C4-2B (cell line): ENCODE measurements around the gene FBXL16.

Source experiments
- H3K27ac ChIP-seq: fragments of 450-650 bp; 2 replicates; pipeline ENCODE4 v1.5.1; 2017
- CTCF ChIP-seq: fragments of 450-650 bp; conservative IDR thresholded peaks from 2 replicates; pipeline ENCODE4 v1.5.1; 2017; ENCODE audit warnings: mild to moderate bottlenecking
- ZFX ChIP-seq: fragments of 450-650 bp; IDR thresholded peaks from 2 replicates; pipeline ENCODE4 v1.6.1; 2017

The FBXL16 gene

GRCh38 chr16:704552-705380 lies 835 bp downstream of the FBXL16 start:
- no peak overlapping the region for H3K27ac ChIP-seq
- no peak for TF ChIP-seq ZFX
- TF ChIP-seq CTCF = no peak

GRCh38 chr16:704047-704446 lies 1.6 kb downstream of the FBXL16 start:
- H3K27ac ChIP-seq = no peak overlapping the region
- TF ChIP-seq ZFX = no peak
- no peak for TF ChIP-seq CTCF

- no peak for TF ChIP-seq ZFX
- H3K27ac ChIP-seq = no peak overlapping the region
These were observed 2.2 kb downstream of the FBXL16 start for GRCh38 chr16:703406-703805.

- TF ChIP-seq ZFX (no peak), CTCF (no peak)
- H3K27ac ChIP-seq = no peak overlapping the region
These were observed 3.3 kb downstream of the FBXL16 start for GRCh38 chr16:702341-702740.

GRCh38 chr16:700684-701584 lies 4.7 kb downstream of the FBXL16 start:
- no peak overlapping the region for H3K27ac ChIP-seq
- no peak for TF ChIP-seq CTCF
- no peak for TF ChIP-seq ZFX

- no peak overlapping the region for H3K27ac ChIP-seq
These were observed 6.5 kb downstream of the FBXL16 start for GRCh38 chr16:698911-699671.

More at GRCh38 chr16:698911-699671, 6.5 kb downstream of the FBXL16 start:
- no peak for TF ChIP-seq ZFX
- no peak for TF ChIP-seq CTCF
